Gastroesophageal sphincter (tissue), 3 donors: Measurements from ENCODE around the gene SLCO3A1.

Source experiments
- CTCF ChIP-seq, 4 experiments: fragments of 200-600 bp in 2 of 4; fragments of 450-650 bp in 2 of 4; sonication (generic) in 1 of 4; IDR thresholded peaks; one replicate each; pipeline ENCODE4 v1.5.1; 2017 to 2019; ENCODE audit warnings: antibody characterized with exemption in 4 of 4, mild to moderate bottlenecking in 2 of 4, moderate library complexity in 2 of 4
- POLR2AphosphoS5 ChIP-seq: sonication (generic); formaldehyde crosslinking; IDR thresholded peaks from one replicate; pipeline ENCODE4 v1.6.1; 2017; ENCODE audit warnings: antibody characterized with exemption

- TF ChIP-seq CTCF (IDR thresholded peaks at IDR 0.05) (no peak), POLR2AphosphoS5 (no peak)
These were observed 93.8 kb downstream of the SLCO3A1 start for GRCh38 chr15:91947293-91947679.
